HL-60 (cell line): ENCODE results near the gene PRR15L.
"Not testable (repeated sequence)": the region's sequence is repeated elsewhere in the genome, so short reads cannot be mapped to it uniquely, and the experiment has no call there.

ENCODE experiments used
- DNase-seq, 2 experiments: peaks; one replicate each; pipeline ENCODE4 v3.0.0-alpha.2; 2010 to 2020; ENCODE audit warnings: low read depth in 1 of 2, low spot score in 1 of 2
- H3K27ac ChIP-seq: fragments of 250-450 bp; sonication (Bioruptor Pico); replicated peaks from 2 replicates; pipeline ENCODE4 v1.5.1; 2020; ENCODE audit warnings: mild to moderate bottlenecking, moderate library complexity
- H3K27me3 ChIP-seq: fragments of 250-450 bp; sonication (Bioruptor Pico); 2 replicates; pipeline ENCODE4 v1.5.1; 2021; ENCODE audit warnings: mild to moderate bottlenecking, moderate library complexity; ENCODE audit not compliant: insufficient read depth, poor library complexity, severe bottlenecking
- H3K4me3 ChIP-seq: replicated peaks from 2 replicates; pipeline ENCODE4 v1.5.1; 2011; ENCODE audit warnings: mild to moderate bottlenecking, control low read depth, low read length; ENCODE audit not compliant: insufficient read depth
- GABPA ChIP-seq: IDR thresholded peaks from 2 replicates; pipeline ENCODE4 v1.6.1; 2012; ENCODE audit warnings: low read depth
- POLR2AphosphoS5 ChIP-seq: IDR thresholded peaks from 2 replicates; pipeline ENCODE4 v1.6.1; 2012; ENCODE audit warnings: low read depth
- SPI1 ChIP-seq: IDR thresholded peaks from 2 replicates; pipeline ENCODE4 v1.6.1; 2012; ENCODE audit warnings: low read depth, mild to moderate bottlenecking, borderline replicate concordance
- TF ChIP-seq, protein P1 (sequence below): IDR thresholded peaks from one replicate; pipeline ENCODE4 v1.5.1; 2011; ENCODE audit warnings: low read length, control low read depth, inconsistent platforms; ENCODE audit not compliant: insufficient read depth
- TF ChIP-seq, protein P2 (sequence below): IDR thresholded peaks from 2 replicates; pipeline ENCODE4 v1.6.1; 2012; ENCODE audit warnings: low read depth; ENCODE audit not compliant: insufficient replicate concordance

PRR15L gene

DNA sequence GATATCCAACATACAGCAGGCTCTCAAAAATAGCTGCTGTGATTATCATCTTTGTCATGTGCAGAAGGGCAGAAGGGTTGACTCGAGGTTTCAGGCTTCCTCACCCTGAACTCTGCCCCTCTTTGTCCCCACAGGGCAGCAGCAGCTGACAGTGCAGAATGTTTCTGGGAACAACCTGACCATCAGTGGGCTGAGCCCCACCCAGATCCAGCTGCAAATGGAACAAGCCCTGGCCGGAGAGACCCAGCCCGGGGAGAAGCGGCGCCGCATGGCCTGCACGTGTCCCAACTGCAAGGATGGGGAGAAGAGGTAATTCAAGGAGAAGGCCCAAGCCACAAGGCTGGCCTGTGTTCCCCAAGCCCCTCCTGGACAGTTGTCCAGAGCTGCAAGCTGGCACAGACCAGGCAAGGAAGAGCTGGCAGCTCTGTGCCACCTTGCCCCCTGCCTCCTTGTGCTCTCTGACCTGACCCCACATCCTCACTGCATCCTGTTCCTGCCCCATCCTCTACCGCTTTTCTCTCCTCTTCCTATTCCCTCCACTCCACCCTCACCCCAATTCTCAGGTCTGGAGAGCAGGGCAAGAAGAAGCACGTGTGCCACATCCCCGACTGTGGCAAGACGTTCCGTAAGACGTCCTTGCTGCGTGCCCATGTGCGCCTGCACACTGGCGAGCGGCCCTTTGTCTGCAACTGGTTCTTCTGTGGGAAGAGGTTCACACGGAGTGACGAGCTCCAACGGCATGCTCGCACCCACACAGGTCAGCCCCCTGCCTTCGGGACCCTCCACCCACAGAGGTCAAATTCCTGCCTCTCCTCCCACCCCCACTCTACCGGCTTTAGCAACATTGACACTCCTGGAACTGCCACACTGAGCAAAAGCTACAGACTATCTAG lies 32.7 kb downstream of the PRR15L start:
- Histone ChIP-seq H3K4me3 (no peak overlapping the region), H3K27ac (no peak overlapping the region), H3K27me3 (no peaks in the 10 kb centered on the region)
- TF ChIP-seq POLR2AphosphoS5 (no peak), GABPA (no peak), SPI1 (no peak)
- TF ChIP-seq, protein P1, sequence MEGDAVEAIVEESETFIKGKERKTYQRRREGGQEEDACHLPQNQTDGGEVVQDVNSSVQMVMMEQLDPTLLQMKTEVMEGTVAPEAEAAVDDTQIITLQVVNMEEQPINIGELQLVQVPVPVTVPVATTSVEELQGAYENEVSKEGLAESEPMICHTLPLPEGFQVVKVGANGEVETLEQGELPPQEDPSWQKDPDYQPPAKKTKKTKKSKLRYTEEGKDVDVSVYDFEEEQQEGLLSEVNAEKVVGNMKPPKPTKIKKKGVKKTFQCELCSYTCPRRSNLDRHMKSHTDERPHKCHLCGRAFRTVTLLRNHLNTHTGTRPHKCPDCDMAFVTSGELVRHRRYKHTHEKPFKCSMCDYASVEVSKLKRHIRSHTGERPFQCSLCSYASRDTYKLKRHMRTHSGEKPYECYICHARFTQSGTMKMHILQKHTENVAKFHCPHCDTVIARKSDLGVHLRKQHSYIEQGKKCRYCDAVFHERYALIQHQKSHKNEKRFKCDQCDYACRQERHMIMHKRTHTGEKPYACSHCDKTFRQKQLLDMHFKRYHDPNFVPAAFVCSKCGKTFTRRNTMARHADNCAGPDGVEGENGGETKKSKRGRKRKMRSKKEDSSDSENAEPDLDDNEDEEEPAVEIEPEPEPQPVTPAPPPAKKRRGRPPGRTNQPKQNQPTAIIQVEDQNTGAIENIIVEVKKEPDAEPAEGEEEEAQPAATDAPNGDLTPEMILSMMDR, result no peak
- TF ChIP-seq, protein P2, sequence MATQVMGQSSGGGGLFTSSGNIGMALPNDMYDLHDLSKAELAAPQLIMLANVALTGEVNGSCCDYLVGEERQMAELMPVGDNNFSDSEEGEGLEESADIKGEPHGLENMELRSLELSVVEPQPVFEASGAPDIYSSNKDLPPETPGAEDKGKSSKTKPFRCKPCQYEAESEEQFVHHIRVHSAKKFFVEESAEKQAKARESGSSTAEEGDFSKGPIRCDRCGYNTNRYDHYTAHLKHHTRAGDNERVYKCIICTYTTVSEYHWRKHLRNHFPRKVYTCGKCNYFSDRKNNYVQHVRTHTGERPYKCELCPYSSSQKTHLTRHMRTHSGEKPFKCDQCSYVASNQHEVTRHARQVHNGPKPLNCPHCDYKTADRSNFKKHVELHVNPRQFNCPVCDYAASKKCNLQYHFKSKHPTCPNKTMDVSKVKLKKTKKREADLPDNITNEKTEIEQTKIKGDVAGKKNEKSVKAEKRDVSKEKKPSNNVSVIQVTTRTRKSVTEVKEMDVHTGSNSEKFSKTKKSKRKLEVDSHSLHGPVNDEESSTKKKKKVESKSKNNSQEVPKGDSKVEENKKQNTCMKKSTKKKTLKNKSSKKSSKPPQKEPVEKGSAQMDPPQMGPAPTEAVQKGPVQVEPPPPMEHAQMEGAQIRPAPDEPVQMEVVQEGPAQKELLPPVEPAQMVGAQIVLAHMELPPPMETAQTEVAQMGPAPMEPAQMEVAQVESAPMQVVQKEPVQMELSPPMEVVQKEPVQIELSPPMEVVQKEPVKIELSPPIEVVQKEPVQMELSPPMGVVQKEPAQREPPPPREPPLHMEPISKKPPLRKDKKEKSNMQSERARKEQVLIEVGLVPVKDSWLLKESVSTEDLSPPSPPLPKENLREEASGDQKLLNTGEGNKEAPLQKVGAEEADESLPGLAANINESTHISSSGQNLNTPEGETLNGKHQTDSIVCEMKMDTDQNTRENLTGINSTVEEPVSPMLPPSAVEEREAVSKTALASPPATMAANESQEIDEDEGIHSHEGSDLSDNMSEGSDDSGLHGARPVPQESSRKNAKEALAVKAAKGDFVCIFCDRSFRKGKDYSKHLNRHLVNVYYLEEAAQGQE, result no peak
- no peak for DNase-seq

DNA sequence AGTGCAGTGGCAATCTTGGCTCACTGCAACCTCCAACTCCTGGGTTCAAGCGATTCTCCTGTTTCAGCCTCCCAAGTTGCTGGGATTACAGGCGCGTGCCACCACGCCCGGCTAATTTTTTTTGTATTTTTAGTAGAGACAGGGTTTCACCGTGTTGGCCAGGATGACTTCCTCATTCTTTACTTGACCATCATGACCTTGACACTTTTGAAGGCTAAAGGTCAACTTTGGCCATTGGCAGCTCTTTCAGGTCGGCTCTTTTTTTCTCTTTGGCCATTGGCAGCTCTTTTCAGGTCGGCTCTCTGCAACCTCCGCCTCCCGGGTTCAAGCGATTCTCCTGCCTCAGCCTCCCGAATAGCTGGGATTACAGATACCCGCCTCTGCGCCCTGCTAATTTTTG lies 37.8 kb downstream of the PRR15L start:
- H3K27me3 ChIP-seq, H3K27ac ChIP-seq, DNase-seq, H3K4me3 ChIP-seq: not testable (repeated sequence)

DNA sequence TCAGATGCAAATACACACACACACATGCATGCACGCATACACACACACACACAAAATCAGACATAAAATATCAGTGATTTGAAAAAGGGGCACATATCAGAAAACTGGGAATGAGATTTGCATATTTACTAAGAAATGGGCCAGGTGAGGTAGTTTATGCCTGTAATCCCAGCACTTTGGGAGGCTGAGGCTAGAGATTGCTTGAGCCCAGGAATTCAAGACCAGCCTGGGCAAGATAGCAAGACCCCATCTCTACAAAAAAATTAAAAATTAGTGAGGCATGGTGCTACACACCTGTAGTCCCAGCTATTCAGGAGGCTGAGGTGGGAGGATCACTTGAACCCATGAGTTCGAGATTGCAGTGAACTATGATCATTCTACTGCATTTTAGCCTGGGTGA lies 38.7 kb downstream of the PRR15L start:
- Histone ChIP-seq H3K27ac (no peak overlapping the region), H3K4me3 (no peak overlapping the region), H3K27me3 (no peaks in the 10 kb centered on the region)
- no peak for DNase-seq
- TF ChIP-seq SPI1, result no peak
- TF ChIP-seq, protein P1, result no peak
- no peak for TF ChIP-seq POLR2AphosphoS5
- no peak for TF ChIP-seq GABPA
- TF ChIP-seq, protein P2, result no peak

DNA sequence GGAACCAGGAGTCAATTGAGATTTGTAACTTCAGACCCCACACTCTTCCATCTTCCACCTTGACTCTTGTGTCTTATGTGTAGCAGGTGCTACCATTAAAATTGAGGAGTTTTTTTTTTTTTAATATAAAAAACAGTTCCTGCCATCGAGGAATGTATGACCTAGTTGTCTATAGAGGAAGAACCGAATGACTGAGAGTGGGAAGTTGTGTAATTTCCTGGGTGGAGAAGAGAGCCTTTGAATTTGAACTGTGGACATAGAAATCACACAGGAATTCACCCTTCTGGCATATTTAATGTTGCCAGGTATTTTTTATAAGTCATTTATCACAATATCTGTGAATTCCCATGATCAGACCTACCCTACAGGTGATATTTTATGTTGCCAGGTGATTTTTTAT lies 39.7 kb downstream of the PRR15L start:
- TF ChIP-seq GABPA (no peak), SPI1 (no peak), POLR2AphosphoS5 (no peak)
- TF ChIP-seq, protein P1, result no peak
- TF ChIP-seq, protein P2, result no peak
- DNase-seq, result peak in 1 of 2 experiments; percentile 38
- Histone ChIP-seq H3K27ac (no peak overlapping the region), H3K27me3 (no peaks in the 10 kb centered on the region), H3K4me3 (no peak overlapping the region)
